HG03064 (cell line): ENCODE results near the gene MECR.
"Not testable (repeated sequence)": the region's sequence is repeated elsewhere in the genome, so short reads cannot be mapped to it uniquely, and the experiment has no call there.

Experiments used
- ATAC-seq: cut with Tn5 transposase; IDR thresholded peaks from one replicate; pipeline ENCODE4 v1.9.1; 2021; ENCODE audit warnings: low read depth; ENCODE audit not compliant: unreplicated experiment

Gene MECR

GRCh38 chr1:29177022-29177705 is 53.6 kb downstream of the MECR start:
- ATAC-seq: no peak

GRCh38 chr1:29176576-29176975 is 54.2 kb downstream of the MECR start:
- no peak for ATAC-seq

- ATAC-seq: no peak
These were observed 58.3 kb downstream of the MECR start for GRCh38 chr1:29172415-29172939.

- ATAC-seq: no peak
These were observed 59.2 kb downstream of the MECR start for GRCh38 chr1:29171521-29171920.

GRCh38 chr1:29171089-29171488 is 59.6 kb downstream of the MECR start:
- ATAC-seq: no peak

- ATAC-seq: no peak
These were observed 60.8 kb downstream of the MECR start for GRCh38 chr1:29169976-29170375.

- ATAC-seq: no peak
These were observed 62.8 kb downstream of the MECR start for GRCh38 chr1:29167904-29168303.

GRCh38 chr1:29166291-29166878 is 64.3 kb downstream of the MECR start:
- ATAC-seq: no peak

- ATAC-seq: no peak
These were observed 66.1 kb downstream of the MECR start for GRCh38 chr1:29164588-29164987.

GRCh38 chr1:29162476-29163138 is 68.1 kb downstream of the MECR start:
- no peak for ATAC-seq

- no peak for ATAC-seq
These were observed 68.7 kb downstream of the MECR start for GRCh38 chr1:29162025-29162424.

GRCh38 chr1:29159773-29160172 is 71.0 kb downstream of the MECR start:
- ATAC-seq: no peak

- no peak for ATAC-seq
These were observed 73.5 kb downstream of the MECR start for GRCh38 chr1:29157269-29157601.

- ATAC-seq: no peak
These were observed 74.0 kb downstream of the MECR start for GRCh38 chr1:29156543-29157268.

GRCh38 chr1:29152046-29152805 is 78.5 kb downstream of the MECR start:
- no peak for ATAC-seq

GRCh38 chr1:29150346-29150745 is 80.4 kb downstream of the MECR start:
- not testable (repeated sequence) for ATAC-seq

GRCh38 chr1:29148656-29149491 is 81.9 kb downstream of the MECR start:
- ATAC-seq: no peak

GRCh38 chr1:29145739-29146437 is 84.8 kb downstream of the MECR start:
- no peak for ATAC-seq

- ATAC-seq: no peak
These were observed 86.6 kb downstream of the MECR start for GRCh38 chr1:29144178-29144577.
